HG02840 (cell line): ENCODE measurements around the gene MYO16.

Experiments
- ATAC-seq: cut with Tn5 transposase; IDR thresholded peaks from one replicate; pipeline ENCODE4 v1.9.1; 2021; ENCODE audit warnings: mild to moderate bottlenecking, moderate library complexity, moderate number of reproducible peaks; ENCODE audit not compliant: unreplicated experiment, low FRiP score

Gene MYO16

DNA sequence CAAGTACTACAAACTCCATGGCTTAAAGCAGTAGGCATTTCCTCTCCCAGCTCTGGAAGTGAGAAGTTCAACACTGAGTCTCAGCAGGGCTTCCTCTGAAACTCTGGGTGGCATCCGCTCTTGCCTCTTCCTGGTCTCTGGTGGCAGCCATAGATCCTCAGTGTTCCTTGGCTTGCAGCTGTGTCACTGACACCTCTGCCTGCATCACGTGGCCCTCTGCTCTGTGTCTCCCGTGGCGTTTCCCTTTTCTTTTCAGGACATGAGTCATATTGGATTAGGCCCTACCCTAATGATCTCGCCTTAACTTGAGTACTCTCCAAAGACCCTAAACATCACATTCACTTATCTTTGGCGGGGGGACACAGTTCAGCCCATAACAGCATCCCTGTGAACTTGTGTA lies 466.7 kb downstream of the MYO16 start:
- ATAC-seq, result no peak

DNA sequence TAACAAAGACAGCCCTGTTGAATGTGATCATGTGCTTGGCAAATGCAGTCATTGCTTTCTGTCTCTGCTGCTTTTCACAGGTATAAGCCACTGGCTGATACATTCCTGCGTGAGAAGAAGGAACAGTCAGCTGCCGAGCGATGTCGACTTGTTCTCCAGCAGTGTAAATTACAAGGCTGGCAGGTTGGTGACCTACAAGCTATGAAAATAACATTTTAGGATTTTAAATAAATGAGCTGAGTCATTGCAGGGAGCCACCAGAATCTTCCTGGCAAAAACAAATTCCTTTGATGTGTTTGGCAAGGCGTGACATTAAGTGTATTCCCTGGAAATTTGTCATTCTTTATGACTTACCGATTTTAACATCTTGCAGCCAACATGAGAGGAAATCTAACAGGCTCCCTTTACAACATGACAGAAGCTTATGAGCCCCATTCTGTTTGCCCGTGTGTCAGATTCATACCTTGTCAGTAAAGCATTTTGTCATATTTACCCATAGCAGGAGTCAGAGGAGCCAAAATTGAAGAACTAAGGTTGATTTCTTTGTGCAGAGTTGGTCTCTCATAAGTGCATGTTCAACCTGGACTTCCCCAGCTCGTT lies 471.4 kb downstream of the MYO16 start:
- no peak for ATAC-seq

DNA sequence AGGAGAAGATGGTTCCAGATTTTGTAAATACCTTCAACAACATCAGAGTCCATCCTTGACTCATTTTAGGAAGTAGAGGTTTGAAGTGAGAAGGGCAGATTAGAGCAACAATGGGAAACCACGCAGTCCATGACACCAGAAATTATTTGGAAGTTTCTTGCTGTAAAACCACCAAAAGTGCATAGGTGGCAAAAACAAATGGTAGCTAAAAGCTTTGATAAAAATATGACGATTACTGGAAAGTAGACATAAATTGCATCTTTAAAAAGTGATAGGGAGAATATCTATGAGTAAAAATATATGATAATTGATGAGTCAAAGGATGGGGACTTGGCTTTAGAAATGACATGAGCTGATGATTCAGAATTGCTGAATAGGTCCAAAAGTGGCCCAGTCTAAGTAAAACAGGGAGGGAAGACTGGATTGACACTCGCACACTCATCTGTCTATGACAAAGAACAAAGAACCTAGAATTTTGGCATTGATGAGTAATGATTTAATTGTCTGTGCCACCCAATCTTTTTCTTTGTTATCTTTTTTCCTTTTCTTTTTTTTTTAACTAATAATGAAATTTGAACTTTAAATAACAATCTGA lies 472.2 kb downstream of the MYO16 start:
- ATAC-seq, result no peak

DNA sequence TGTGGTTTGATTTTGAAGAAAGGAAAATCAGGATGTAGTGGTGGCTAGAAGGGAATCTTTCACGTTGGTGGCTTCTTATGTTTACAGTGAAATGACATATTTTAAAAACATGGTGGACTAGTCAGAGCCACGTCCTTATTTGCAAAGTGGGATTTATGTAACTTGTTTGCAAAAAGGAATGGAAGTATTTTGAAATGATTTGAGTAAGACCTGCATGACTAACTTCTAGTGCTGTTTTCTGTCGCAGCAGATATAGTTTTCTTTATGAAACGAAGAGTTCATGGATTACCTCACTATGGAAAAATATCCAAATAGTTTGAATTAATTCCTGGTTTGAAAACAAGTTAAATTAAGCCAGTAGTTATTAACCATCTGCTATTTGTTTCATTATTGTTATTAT lies 476.5 kb downstream of the MYO16 start:
- no peak for ATAC-seq

- ATAC-seq, result no peak
Observed at GRCh38 chr13:109110159-109110558, 480.7 kb downstream of the MYO16 start.

DNA sequence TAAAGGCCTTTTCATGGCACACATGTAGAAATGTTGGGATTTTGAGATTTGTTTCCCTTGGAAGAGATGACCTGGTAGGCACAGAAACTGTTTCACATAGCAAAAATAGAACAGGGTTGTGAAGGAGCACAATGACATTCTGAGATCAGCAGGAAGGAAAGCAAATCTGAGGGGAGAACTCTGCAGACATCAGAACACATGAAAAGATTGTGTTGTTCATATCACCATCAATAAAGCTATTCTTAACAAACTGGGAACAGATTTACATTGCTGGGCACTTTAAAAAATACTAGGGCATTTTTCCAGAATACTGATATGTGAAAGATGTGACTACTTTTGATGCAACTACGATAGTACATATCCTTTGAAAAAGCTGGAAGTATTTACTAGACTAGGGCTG lies 481.7 kb downstream of the MYO16 start:
- no peak for ATAC-seq

DNA sequence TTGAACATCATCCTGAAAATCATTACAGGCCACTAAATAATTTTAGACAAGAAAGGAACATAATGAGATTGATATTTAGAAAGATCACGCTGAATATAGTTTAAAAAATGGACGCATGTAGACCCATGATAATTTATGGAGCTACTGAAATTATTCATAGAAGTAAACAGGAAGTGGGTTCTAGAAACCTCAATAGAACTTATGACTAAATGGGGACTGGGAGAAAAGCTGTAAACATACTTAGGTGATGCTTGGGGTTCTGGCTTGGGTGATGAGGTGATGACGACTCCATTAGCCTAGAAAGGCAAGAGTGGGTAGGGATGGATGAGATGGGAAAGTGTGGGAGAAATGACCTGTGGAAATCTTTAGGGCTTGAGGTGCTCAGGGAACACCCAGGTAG lies 484.0 kb downstream of the MYO16 start:
- peak; percentile 71 for ATAC-seq

DNA sequence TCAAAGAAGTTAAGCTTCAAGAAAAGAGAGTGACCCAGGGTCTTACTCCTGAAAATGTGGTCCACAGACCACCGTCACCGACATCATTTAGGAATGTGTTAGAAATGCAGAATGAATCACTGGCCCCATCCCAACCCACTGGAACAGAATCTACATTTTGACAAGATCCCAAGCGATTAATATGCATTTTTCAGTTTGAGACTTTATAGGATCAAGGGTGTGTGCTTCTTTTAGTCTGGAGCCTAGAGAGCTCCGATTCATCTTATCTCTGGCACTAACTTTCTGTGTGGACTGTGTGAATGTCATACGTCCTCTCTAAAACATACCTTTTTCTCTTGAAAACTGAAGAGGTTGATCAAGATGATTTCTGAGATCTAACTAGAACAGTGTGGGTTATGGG lies 484.8 kb downstream of the MYO16 start:
- ATAC-seq, result no peak

DNA sequence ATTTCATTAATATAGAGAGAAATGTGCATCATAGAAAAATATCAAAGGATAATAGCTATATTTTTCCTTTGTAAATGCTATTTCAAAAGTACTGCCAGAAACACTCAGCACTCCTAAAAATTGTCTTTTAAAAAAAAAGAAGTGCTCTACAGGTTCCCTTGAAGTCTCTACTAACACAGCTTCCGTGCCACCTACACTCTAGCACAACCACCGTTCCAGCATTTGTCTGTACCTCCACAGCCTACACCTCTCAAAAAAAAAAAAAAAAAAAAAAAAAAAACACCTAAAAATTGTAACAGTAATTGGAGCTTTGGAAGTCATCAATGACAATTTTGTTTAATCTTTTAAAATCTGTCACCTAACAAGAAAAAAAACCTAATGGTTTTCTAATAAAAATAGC lies 485.6 kb downstream of the MYO16 start:
- ATAC-seq, result no peak

- no peak for ATAC-seq
Observed at GRCh38 chr13:109118521-109118920, 489.1 kb downstream of the MYO16 start.

- ATAC-seq, result no peak
Observed at GRCh38 chr13:109119896-109120295, 490.5 kb downstream of the MYO16 start.

DNA sequence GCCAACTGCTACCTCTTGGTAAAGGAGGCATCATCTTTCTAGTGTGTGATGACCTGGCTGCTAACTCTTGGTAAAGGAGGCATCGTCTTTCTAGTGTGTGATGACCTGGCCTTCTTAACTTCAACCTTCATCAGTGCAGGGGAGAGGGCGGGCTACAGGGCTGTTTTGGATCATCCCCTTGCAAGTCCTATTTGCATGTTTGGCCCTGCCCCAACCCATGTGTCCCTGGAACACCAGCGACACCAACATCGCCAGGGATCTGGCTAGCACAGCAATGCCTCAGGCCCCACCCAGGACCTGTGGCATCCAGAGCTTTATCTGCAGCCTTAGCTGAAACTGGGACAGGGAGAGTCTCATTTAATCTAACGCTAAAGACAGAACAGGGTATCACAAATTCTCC lies 492.4 kb downstream of the MYO16 start:
- no peak for ATAC-seq

DNA sequence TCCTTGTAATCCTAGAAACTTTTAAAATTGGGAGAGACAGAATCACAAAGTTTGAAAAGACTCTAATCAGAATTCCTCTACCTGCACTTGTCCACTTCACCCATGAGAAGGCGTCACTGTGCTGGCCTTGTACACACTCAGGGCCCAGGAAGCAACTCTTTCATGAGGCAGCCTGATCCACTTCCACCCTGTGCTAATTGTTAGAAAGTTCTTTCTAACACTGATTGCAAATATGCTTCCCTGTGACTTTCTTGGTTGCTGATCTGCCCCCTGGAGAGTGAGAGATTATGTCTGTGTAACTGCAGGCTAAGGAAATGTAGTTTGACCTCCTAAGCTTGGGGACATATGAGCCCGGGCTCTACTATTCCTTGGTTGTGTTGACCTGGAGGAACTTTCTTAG lies 494.6 kb downstream of the MYO16 start:
- ATAC-seq, result no peak

- no peak for ATAC-seq
Observed at GRCh38 chr13:109126178-109126577, 496.8 kb downstream of the MYO16 start.

DNA sequence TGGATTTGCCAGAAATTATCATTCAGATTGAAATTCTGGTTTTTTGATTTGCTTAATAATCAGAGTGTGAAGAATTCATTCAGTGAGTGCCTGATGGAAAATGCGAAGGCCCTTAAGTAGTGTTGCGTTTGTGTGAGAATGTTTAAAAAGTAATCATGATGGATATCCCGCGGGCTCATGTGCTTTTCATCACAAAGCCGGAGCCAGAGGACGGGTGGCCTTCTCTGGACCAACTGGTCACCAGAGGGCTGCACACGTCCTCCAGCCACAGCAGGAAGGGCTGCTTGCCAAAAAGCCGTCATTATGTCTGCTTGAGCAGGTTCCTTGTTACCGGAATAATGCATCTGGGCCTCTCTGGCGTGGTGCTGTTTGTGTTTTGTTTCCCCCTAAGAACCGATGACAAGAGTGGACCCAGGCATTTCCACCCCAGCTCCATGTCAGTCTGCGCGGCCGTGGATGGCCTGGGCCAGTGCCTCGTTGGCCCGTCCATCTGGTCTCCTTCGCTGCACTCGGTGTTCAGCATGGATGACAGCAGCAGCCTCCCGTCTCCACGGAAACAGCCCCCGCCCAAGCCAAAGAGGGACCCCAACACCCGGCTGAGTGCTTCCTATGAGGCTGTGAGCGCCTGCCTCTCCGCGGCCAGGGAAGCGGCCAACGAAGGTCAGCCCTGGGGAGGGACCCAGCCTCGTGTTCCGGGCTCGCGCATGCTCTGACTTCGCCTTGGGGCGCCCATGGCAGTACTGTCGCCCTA lies 497.7 kb downstream of the MYO16 start:
- ATAC-seq, result no peak

GRCh38 chr13:109128121-109128520 lies 498.7 kb downstream of the MYO16 start:
- no peak for ATAC-seq

DNA sequence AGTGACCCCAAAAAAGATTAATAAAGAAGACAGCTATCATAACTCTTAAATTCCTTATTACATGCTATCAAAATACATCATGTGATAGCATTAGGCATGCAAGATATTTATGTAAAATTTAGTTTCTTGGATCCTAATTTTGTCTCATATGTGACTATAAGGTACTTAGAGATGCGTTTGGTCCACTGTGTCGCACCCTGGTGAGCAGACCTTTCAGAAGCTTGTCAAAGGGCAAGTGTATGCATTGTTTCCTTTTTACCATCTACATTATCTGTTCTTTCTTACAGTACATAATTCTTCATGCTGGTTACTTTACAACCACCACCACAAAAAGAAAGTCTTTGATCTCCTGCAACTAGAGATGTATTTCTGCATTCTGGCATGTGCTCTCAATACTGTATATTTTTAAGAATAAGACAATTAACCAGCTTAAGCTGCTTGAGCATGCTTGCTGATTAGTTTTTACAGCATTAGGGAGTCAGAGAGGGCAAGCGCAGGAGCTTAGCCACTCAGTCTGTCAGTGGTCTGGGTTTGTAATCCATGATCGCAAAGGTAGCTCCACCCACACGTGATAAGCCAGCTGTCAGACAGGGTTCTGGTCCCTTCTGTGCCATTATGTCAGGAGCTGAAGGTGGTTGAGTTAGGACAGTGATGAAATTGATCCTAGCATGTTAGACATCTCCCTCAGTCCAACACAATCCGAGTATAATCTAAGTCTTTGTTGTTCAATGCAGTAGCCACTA lies 500.9 kb downstream of the MYO16 start:
- no peak for ATAC-seq

DNA sequence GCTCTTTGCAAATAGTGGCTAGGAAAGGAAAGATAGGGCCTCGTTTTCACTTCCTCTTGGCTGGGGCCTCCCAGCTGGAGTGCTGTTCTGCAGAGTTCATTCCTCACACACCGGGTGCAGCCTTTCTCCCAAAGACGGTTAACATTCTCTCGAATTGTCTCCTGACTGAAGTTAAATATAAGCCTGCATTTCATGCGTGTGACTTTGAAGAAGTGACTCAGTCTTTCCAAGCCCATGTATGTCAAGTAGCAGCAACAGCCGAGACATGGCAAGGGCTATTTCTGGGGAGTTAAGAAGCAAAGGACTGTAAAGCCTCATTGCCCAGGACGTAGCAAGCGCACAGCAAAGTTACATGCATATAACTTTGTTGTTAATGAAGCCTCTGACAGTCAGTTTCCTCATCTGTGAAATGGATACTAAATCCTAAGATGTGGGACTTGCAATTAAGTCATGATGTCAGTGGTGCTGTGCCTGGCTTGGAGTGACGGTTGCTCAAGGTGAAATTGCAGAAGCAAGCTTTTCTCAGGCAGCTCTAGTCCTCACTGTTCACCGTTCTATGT lies 502.4 kb downstream of the MYO16 start:
- ATAC-seq, result peak; percentile 84

DNA sequence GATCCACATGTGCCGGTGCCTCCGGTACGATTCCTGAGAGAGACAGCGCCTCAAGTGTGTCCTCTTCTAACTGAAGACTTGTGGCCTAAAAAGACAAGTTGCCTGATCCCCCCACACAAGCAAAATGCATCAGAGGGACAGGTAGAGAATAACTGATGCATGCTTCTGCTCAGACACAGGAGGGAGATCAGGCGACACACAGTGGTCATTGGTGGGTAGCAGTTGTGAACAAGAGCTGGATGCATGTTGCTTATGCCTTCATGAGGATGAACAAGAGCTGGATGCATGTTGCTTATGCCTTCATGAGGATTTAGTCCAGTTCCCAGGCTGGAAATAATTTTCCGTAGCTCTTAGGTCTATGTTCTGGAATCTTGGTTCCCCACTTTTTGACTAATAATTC lies 505.6 kb downstream of the MYO16 start:
- no peak for ATAC-seq

DNA sequence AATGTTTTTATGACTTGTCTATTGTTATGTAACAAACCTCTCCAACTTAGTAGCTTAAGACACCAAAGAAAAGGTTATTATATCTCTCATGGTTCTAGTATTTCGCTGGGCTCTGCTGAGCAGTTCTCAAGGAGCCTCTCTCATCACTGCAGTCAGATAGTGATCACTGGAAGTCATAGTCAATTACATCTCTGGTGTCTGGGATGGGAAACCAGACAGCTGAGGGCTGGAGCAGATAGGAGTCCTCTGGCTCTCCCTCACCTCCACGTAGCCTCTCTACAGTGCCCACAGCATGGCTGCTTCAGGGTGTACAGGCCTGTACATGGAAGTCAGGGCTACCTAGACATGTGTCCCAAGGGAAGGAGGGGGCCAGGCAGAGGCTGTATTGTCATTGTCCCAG lies 507.5 kb downstream of the MYO16 start:
- no peak for ATAC-seq

DNA sequence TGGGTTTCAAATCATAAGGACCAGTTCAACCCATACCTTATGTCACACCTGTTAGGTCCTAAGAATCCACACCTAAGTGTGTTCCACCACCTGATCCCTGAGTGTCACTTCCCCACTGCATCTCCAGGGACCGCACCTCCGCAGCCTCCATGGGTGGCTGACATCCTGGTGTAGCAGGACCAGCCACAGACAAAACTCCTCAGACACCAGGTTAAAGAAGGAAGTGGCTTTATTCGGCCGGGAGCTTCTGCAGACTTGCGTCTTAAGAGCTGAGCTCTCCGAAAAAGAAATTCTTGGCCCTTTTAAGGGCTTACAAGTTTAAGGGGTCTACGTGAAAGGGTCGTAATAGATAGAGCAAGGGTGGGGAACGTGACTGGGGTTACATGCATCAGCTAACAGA lies 509.9 kb downstream of the MYO16 start:
- no peak for ATAC-seq
